Liver (tissue), 9 donors: Measurements from ENCODE around the gene SLC1A2. TPM values are rescaled to one million over a fixed set of nuclear protein-coding genes. Genes with fewer than 3 reads are reported as not detected.

Experiments used
- DNase-seq: peaks from one replicate; pipeline ENCODE4 v3.0.0-alpha.2; 2017; ENCODE audit warnings: low spot score
- H3K27ac ChIP-seq, 2 donors: one replicate each; pipeline ENCODE4 v1.7.0; 2013; ENCODE audit warnings: inconsistent platforms in 2 of 2, low read length in 2 of 2, control low read depth in 1 of 2, low read depth in 1 of 2, mild to moderate bottlenecking in 1 of 2
- H3K27me3 ChIP-seq, 4 donors: one replicate each; pipeline versions ENCODE4 v1.6.1 to v1.7.0; 2013; ENCODE audit warnings: low read length in 3 of 4, inconsistent platforms in 1 of 4, mild to moderate bottlenecking in 1 of 4, moderate library complexity in 1 of 4; ENCODE audit not compliant: control insufficient read depth in 4 of 4, insufficient read depth in 4 of 4
- H3K36me3 ChIP-seq, 4 donors: one replicate each; pipeline versions ENCODE4 v1.6.1 to v1.7.0; 2013; ENCODE audit warnings: low read length in 3 of 4, mild to moderate bottlenecking in 3 of 4, low read depth in 1 of 4, moderate library complexity in 1 of 4; ENCODE audit not compliant: control insufficient read depth in 4 of 4, insufficient read depth in 3 of 4
- H3K4me1 ChIP-seq, 4 donors: one replicate each; pipeline versions ENCODE4 v1.6.1 to v1.7.0; 2013; ENCODE audit warnings: low read length in 3 of 4, mild to moderate bottlenecking in 3 of 4, moderate library complexity in 1 of 4; ENCODE audit not compliant: control insufficient read depth in 4 of 4, insufficient read depth in 4 of 4
- H3K4me3 ChIP-seq, 3 donors: one replicate each; pipeline versions ENCODE4 v1.6.1 to v1.7.0; 2013; ENCODE audit warnings: low read length in 3 of 3, control low read depth in 1 of 3, low read depth in 1 of 3, mild to moderate bottlenecking in 1 of 3
- H3K9ac ChIP-seq, 2 donors: one replicate each; pipeline ENCODE4 v1.7.0; 2013; ENCODE audit warnings: low read length in 2 of 2, mild to moderate bottlenecking in 2 of 2, moderate library complexity in 2 of 2, control low read depth in 1 of 2, low read depth in 1 of 2
- H3K9me3 ChIP-seq, 4 donors: one replicate each; pipeline versions ENCODE4 v1.6.1 to v1.7.0; 2013; ENCODE audit warnings: low read length in 3 of 4; ENCODE audit not compliant: control insufficient read depth in 4 of 4
- FOXA1 ChIP-seq: IDR thresholded peaks from 2 replicates; pipeline ENCODE4 v1.6.1; 2016; ENCODE audit warnings: antibody characterized with exemption
- FOXA2 ChIP-seq: IDR thresholded peaks from 2 replicates; pipeline ENCODE4 v1.6.1; 2016; ENCODE audit warnings: antibody characterized with exemption
- HNF4G ChIP-seq: IDR thresholded peaks from 2 replicates; pipeline ENCODE4 v1.6.1; 2016; ENCODE audit warnings: antibody characterized with exemption
- JUND ChIP-seq, 2 donors: IDR thresholded peaks; 2 replicates each; pipeline ENCODE4 v1.6.1; 2016; ENCODE audit warnings: antibody characterized with exemption in 2 of 2
- NR2F2 ChIP-seq: IDR thresholded peaks from 2 replicates; pipeline ENCODE4 v1.6.1; 2016; ENCODE audit warnings: antibody characterized with exemption
- RXRA ChIP-seq, 2 donors: IDR thresholded peaks; 2 replicates each; pipeline ENCODE4 v1.6.1; 2017 to 2018; ENCODE audit warnings: antibody characterized with exemption in 2 of 2, mild to moderate bottlenecking in 1 of 2
- SP1 ChIP-seq: IDR thresholded peaks from 2 replicates; pipeline ENCODE4 v1.6.1; 2018; ENCODE audit warnings: antibody characterized with exemption, mild to moderate bottlenecking
- TAF1 ChIP-seq: conservative IDR thresholded peaks from 2 replicates; pipeline ENCODE4 v1.6.1; 2016; ENCODE audit warnings: antibody characterized with exemption, mild to moderate bottlenecking
- YY1 ChIP-seq: IDR thresholded peaks from 2 replicates; pipeline ENCODE4 v1.6.1; 2016; ENCODE audit warnings: antibody characterized with exemption, mild to moderate bottlenecking
- WGBS: extraction: QIAGEN DNeasy Blood & Tissue Kit; methylation state at CpG from one replicate; pipeline ENCODE4 v1.1.7; 2013; 5-methylcytosine and 5-hydroxymethylcytosine counted together
- polyA plus RNA-seq, 2 donors: library from polyadenylated mRNA; stranded (reverse) in 1 of 2; unstranded in 1 of 2; fragments of 200-250 nt in 1 of 2; fragments of >200 nt in 1 of 2; fragmentation: Nextera tagmentation in 1 of 2; extraction: Ambion mirVana in 1 of 2; gene quantifications; one replicate each; pipeline versions ENCODE4 v1.2.1 to v1.2.3, GENCODE V29; 2013 to 2015
- total RNA-seq, 2 donors: library from RNA; depleted of rRNA; stranded (reverse); fragments of >200 nt; gene quantifications; one replicate each; pipeline ENCODE4 v1.2.3, GENCODE V29; 2014
- TF ChIP-seq, protein P1 (sequence below): fragments of 150-350 bp; IDR thresholded peaks from 2 replicates; pipeline ENCODE4 v1.5.1; 2017; ENCODE audit warnings: improper control_type of control experiment, low read depth, low read length; ENCODE audit not compliant: missing input control
- TF ChIP-seq, protein P2 (sequence below): IDR thresholded peaks from 2 replicates; pipeline ENCODE4 v1.6.1; 2016; ENCODE audit warnings: antibody characterized with exemption, mild to moderate bottlenecking
- donor health status: healthy.
- donor health status: healthy.
- donor health status: healthy.
- donor health status: healthy.
- donor health status: healthy.

The SLC1A2 gene
- total and polyA plus RNA-seq, 4 donors, result 6.4 to 19.5 (median 13.5) TPM

DNA sequence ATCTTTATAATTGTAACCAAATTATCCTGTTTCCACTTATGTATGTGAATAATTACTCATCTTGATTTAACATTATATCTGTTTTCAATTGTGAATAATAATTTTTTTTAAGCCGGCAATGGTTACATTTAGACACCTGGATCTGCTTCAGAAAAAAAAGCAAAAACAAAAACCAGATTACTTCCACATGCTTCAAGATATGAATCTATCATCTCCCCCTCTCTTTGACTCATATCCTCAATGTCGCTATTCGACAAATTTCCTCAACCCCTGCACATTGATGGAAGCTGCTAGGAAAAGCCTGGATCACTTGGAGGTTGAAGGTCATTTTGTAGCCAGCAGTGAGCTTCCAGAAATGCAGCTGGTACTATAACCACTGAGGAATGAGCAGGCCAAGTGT is 42.7 kb downstream of the SLC1A2 start (continued):
- TF ChIP-seq, protein P1, sequence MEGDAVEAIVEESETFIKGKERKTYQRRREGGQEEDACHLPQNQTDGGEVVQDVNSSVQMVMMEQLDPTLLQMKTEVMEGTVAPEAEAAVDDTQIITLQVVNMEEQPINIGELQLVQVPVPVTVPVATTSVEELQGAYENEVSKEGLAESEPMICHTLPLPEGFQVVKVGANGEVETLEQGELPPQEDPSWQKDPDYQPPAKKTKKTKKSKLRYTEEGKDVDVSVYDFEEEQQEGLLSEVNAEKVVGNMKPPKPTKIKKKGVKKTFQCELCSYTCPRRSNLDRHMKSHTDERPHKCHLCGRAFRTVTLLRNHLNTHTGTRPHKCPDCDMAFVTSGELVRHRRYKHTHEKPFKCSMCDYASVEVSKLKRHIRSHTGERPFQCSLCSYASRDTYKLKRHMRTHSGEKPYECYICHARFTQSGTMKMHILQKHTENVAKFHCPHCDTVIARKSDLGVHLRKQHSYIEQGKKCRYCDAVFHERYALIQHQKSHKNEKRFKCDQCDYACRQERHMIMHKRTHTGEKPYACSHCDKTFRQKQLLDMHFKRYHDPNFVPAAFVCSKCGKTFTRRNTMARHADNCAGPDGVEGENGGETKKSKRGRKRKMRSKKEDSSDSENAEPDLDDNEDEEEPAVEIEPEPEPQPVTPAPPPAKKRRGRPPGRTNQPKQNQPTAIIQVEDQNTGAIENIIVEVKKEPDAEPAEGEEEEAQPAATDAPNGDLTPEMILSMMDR, result no peak
- TF ChIP-seq NR2F2 (no peak), FOXA2 (no peak), SP1 (no peak)
- TF ChIP-seq, protein P2, sequence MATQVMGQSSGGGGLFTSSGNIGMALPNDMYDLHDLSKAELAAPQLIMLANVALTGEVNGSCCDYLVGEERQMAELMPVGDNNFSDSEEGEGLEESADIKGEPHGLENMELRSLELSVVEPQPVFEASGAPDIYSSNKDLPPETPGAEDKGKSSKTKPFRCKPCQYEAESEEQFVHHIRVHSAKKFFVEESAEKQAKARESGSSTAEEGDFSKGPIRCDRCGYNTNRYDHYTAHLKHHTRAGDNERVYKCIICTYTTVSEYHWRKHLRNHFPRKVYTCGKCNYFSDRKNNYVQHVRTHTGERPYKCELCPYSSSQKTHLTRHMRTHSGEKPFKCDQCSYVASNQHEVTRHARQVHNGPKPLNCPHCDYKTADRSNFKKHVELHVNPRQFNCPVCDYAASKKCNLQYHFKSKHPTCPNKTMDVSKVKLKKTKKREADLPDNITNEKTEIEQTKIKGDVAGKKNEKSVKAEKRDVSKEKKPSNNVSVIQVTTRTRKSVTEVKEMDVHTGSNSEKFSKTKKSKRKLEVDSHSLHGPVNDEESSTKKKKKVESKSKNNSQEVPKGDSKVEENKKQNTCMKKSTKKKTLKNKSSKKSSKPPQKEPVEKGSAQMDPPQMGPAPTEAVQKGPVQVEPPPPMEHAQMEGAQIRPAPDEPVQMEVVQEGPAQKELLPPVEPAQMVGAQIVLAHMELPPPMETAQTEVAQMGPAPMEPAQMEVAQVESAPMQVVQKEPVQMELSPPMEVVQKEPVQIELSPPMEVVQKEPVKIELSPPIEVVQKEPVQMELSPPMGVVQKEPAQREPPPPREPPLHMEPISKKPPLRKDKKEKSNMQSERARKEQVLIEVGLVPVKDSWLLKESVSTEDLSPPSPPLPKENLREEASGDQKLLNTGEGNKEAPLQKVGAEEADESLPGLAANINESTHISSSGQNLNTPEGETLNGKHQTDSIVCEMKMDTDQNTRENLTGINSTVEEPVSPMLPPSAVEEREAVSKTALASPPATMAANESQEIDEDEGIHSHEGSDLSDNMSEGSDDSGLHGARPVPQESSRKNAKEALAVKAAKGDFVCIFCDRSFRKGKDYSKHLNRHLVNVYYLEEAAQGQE, result no peak

- Histone ChIP-seq H3K4me3 (no peak overlapping the region), H3K9me3 (no peaks in the 10 kb centered on the region), H3K4me1 (peaks cover 0 to 8% (median 2%) of the 10 kb centered on the region in 4 donors), H3K27ac (no peak overlapping the region), H3K36me3 (peaks cover 0 to 1% (median 0%) of the 10 kb centered on the region in 4 donors), H3K9ac (no peak overlapping the region), H3K27me3 (no peaks in the 10 kb centered on the region)
- TF ChIP-seq FOXA2 (no peak), TAF1 (no peak), RXRA (IDR thresholded peaks at IDR 0.05) (no peak), HNF4G (no peak), YY1 (no peak), FOXA1 (no peak), SP1 (no peak), JUND (IDR thresholded peaks at IDR 0.05) (no peak), NR2F2 (no peak)
- TF ChIP-seq, protein P2, result no peak
- TF ChIP-seq, protein P1, result no peak
- WGBS, result 96% methylated on average over 4 of the region's 4 CpGs
- no peak for DNase-seq
Observed at GRCh38 chr11:35376118-35376510, 43.2 kb downstream of the SLC1A2 start.
